CMK (cell line): ENCODE results near the gene SUPT5H.

Experiments used
- DNase-seq: peaks from one replicate; pipeline ENCODE4 v3.0.0-alpha.2; 2010; ENCODE audit warnings: low read depth

Gene SUPT5H

DNA sequence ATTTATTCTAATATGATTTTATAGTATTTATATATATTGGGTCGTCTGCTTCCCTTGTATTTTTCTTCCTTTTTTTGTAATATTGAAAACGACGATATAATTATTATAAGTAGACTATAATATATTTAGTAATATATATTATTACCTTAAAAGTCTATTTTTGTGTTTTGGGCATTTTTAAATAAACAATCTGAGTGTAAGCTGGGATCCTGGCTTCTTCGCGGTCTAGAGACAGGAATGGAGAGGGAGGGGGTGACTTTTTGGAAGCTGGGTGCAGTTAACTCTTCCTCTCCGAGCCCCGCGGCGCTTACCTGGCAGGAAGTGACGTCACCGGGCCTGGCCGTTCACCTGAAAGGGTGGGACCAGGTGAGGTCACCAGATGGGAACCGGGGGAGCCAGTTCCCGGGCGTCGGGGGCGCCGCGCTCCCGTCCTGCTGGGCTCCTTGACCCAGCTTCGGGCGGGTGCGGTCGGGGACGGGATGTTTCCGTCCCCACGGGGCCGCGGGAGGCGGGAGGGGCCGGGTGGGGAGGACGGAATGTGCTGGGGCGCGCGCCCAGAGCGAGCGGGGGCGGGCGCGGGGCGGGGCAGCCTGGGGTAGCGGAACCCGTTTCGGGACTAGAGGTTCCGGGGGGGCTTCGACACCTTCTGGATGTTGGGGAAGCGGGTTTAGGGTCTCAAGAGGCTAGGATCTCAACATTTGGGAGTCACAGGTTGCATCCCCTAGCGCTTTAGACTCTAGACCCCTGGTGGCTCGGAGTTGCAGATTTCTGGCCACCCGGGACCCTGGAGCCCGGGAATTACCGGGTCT lies 36.0 kb upstream of the SUPT5H start:
- DNase-seq: peak; percentile 49

DNA sequence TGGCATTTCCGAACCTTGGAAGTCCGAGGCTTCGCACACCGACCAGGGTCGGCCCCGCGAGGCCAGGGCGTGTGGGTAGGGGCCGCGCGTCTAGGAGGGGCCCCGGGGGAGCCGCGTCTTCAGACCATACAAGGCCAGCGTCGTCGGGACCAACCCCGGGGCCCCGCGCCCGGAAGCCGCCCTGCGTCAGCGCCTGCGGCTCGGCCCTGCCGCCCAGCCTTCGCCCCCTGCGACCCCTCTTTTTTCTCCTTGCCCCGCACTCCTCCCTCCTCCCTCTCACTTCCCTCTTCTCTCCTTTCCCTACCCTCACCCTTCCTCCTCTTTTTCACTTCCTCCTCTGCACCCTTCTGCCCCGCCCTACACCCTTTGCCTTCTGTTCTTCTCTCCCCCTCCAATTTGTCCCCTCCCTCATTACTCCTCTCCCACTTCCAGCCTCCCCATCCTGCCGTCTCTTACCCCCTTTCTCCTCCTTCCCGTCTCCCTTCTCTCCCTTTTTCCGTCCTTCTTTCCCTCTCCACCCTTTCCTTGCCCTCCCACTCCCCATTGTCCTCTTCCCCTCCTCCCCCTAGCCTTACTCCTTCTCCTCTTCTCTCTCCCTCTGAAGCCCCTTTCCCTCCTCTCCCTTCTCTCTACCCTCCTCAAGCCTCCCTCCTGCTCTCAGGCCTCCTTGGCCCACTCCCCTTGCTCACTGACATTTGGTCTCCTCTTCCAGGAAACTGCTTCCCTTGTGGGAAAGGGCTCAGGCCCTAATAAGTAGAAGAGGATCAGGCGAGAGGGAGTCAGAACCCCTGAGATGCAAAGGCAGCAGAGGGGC lies 35.2 kb upstream of the SUPT5H start:
- DNase-seq: peak; percentile 60

DNA sequence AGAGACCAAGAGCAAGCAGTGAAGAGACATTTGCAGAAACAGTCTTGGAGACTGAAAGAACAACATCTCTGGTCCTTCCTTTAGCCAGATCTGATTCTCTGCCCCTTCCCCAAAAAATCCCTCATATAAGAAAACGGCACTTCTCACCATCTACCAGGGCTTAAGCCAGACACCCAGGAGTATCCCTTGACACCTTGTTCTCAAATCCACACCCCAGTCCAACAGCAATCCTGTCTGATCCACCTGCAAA lies 34.6 kb upstream of the SUPT5H start:
- DNase-seq: no peak

DNA sequence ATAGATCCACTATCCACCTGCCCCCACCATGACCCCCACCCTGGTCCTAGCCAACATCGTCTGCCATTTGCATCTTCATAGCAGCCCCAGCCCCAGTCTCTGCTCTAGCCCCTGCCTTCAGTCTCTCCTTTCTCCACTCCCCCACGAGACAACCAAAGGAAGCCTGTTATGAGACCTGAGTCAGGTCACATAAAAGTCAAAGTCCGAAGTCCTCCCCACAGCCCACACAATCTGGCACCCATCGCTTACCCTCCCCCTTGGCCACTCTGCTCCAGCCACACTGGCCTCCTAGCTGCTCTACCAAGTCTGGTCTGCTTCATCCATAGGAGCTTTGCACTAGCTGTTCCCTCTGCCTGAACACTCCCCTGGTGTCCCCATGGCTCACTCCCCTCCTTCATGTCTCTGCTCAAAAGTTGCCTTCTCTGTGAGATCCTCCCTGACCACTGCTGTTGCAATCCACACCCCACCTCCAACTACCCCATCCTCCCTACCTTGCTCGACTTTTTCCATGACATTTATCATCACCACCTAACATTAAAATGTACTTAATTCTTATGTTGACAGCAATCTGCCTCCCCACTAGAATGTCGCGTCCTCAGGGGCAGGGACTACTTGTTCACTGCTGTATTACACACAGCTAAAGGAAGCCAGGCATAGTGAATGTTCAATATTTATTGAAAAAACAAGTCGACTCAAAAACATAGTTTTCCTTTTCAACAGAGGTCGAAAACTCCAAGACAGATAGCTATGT lies 34.1 kb upstream of the SUPT5H start:
- DNase-seq: no peak

DNA sequence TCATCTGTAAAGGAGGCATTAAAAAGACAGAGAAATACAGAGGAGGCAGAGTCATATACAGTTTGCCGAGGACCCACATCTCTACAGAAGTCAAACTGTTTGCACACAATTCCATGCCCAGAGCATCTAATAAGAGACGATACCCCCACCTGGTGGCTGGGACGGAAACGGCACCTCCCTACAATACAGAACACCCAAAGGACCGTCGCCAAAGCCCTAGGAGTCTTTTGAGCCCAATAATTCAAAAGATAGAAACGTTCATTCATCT lies 33.6 kb upstream of the SUPT5H start:
- no peak for DNase-seq

DNA sequence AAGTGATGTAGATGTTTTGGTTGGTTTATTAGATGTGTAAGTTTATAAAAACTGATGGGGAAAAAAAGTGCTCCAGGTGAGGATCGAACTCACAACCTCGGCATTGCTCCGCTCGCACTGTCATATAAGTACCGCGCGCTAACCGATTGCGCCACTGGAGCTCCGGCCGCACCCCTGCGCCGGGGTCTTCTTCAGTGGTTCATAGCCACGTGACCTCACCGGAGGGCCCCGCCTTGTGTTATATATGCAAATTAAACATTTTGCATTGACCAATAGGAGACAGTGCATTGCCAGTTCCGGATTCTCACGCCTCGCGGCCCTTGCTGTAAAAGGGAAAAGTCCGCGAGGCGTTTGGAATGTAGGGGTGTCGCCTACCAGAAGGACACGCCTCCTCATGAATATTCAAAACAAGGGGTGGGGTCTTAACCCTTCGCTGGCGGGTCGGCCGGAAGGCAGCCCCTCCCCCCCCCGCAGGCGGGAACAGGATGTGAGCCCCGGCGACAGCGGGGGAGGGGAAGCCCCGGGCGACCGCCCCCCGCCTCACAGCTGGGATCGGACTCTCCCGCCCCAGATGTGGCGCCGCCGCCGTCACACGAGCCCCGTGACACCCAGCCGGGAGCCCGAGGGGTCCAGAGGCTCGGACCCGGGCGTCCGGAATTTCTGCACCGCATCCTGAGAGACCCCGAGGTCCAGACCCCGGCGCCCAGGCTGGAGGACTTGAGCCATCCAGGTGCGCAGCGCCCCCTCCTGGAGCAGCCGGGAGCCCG lies 33.1 kb upstream of the SUPT5H start, which contains the start of gene PLEKHG2:
Gene PLEKHG2 (plus strand): TSS at position 570 of the 767 bp plus-strand sequence. CDS start 1,418 bp downstream, outside the sequence.
- DNase-seq: peak; percentile 98

DNA sequence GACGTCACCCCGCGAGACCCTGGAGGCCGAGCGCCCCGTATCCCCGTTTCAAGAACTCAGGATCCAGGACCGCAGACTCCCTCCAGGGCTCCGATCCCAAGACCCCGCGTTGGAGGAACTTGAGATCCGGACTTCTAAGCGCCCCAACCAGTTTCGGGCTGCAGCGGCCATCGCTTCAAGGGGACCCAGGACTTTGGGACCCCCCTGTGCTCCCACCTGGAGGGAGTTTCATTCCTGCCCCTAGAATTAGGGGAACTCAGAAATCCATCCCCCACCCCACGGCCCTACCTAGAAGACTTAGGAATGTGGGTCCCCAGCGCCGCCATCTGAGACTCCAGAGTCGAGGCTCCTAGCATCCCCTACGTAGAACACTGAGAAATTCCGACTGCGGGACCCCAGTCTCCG lies 32.5 kb upstream of the SUPT5H start:
- no peak for DNase-seq

DNA sequence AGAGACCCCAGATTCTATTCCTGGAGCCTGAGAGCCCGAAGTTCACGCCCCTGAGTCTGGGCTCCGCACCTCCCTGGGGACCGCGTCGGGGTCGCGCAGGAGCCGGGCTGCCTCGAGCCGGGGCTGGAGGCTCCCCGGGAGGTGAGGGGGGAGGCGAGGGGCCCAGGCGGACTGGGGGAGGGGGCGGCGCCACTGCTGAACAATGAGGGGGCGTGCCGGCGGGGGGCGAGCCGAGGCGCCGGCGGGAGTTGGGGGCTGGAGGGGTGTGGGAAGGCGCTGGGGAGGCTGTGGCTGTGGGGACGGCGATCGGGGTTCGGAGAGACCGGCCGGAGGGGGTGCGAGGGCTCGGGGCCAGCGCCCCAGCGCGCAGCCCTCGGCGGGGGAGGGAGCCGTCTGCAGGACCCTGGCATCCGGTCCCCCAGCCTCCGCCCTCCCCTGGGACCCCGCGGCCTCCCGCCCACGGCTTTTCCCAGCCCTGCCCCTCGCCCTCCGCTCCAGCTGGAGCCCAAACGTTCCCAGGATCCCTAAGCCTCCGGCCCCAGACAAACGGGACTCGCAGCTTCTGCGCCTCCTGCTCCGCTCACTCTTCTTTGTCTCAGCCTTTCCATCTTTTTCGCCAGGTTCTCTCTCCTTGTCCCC lies 32.0 kb upstream of the SUPT5H start:
- DNase-seq: no peak

DNA sequence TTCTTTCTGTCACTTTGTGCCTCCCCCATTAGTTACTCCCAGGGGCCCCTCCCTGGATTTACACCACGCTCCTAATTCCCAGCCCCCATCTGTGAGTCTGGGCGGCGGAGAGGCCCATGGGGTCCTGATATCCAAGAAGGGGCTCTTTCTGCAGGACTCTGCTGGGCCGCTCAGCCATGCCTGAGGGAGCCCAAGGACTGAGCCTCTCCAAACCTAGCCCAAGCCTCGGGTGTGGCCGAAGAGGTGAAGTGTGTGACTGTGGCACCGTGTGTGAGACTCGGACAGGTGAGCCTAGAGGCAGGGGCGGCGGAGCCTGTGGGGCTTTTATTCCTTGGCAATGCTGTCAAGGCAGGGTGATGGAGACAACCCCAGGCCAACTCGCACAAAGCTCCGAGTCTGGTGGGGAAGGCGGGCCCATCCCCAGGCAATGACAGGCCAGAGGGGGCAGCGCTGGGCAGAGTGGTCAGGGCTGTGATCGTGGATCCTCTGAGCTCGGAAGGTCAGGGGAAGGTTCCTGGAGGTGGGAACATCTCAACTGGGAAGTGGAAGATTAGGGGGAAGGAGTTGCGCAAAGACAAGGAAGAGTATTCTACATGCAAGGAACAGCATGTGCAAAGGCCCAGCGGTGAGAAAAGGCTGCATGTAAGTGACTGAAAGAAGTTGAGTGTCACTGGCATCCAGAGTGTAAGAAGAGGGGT lies 31.3 kb upstream of the SUPT5H start:
- DNase-seq: no peak

DNA sequence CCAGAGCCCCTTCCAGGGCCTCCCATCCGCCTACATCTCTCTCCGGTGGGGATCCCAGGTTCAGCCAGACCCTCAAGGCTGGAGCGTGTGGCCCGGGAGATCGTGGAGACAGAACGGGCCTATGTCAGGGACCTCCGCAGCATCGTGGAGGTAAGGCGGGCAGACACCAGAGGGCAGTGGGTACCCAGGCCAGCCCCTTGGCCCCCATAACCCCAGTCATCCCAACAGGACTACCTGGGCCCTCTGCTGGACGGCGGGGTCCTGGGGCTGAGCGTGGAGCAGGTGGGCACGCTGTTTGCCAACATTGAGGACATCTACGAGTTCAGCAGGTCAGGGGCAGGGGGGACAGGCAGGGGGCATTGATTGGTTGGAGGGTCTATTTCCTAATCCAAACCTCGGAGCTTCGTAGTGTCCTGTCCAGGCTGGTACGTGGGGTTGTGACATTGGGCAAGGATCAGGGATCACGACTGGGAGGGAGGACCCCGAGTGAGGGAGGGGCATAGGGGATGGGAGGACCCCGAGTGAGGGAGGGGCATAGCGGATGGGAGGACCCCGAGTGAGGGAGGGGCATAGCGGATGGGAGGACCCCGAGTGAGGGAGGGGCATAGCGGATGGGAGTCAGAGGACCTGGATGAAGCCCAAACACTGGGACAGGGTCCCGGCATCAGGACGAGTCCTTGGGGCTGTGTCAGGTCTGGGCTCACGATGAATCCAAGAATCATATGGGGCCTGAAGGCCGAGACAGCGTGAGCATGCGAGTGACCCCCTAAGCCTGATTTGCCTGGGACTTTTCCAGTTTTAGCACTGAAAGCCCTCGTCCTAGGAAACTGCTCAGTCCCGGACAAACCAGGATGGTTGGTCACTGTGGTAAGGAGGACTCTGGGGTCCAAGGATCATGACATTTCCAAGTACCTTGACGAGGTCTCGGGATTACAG lies 30.0 kb upstream of the SUPT5H start:
- no peak for DNase-seq

DNA sequence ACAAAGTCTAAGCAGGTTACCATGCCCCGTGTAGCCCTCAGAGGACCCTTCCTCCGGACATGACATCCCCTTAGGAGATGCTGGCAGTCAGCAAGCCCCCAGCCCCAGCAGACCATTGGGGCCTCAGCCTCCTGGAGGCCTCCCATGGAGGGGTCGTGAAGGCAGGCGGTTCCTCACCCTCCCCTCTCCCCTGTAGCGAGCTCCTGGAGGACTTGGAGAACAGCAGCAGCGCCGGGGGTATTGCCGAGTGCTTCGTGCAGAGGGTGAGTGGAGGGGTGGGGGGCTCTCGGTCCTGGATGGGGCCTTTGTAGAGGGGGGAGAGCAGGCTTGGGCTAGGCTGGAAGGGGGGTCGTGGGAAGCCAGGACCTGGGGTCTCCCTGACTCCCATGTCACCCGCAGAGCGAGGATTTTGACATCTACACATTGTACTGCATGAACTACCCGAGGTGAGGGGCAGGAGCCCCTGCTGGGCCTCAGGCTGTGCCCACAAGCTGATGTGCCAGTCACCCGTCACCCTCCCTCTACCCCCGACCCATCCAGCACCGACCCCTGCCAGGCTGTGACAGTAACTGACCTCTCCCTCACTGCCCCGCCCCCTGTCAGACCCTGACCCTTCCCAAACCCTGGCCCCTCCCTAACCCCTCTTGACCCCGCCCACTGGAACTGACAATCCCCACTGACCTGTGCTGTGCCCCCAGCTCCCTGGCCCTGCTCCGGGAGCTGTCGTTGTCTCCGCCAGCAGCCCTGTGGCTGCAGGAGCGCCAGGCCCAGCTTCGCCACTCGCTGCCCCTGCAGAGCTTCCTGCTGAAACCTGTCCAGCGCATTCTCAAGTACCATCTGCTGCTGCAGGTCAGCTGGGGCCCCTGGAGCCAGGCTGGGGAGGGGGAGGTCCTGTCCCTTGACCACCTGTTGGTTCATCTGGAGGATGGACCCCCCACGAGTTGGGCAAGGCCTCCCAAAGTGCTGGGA lies 28.9 kb upstream of the SUPT5H start:
- no peak for DNase-seq

DNA sequence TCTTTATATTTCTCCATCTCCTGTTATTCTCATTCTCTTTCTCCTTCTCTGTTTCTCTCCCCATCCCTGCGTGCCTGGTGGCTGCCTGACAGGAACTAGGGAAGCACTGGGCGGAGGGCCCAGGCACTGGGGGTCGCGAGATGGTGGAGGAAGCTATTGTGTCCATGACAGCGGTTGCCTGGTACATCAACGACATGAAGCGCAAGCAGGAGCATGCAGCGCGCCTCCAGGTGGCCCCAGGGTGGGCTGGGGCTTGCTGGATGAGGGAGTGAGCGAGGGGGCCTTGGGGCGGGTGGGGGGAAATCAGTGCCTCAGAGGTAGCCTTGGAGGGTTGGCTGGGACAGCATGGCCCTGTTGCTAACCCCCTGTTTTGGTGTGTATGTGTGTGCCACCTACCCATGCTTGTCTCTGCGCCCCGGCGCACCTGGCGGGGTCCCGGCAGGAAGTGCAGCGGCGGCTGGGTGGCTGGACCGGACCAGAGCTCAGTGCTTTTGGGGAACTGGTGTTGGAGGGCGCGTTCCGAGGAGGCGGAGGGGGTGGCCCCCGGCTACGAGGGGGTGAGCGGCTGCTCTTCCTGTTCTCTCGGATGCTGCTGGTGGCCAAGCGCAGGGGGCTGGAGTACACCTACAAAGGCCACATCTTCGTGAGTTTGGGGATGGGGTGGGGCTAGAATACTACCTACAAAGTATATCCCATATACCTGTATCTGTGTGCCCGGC lies 27.8 kb upstream of the SUPT5H start:
- no peak for DNase-seq

DNA sequence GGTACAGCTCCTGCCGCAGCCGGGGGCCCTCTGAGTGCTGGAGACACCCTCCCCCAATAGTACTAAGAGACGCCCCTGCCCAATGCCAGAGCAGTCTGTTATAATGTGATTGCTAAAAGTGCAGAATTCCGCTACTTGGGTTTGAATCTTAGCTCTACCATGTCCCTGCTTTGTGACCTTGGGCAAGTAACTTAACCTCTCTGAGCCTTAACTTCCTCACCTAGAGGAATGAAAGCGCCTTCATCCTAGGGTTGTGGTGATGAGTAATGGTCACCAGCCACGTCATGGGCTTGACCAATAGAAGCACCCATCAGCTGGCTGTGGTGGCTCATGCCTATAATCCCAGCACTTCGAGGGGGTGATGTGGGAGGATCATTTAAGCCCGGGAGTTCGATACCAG lies 26.4 kb upstream of the SUPT5H start:
- no peak for DNase-seq

DNA sequence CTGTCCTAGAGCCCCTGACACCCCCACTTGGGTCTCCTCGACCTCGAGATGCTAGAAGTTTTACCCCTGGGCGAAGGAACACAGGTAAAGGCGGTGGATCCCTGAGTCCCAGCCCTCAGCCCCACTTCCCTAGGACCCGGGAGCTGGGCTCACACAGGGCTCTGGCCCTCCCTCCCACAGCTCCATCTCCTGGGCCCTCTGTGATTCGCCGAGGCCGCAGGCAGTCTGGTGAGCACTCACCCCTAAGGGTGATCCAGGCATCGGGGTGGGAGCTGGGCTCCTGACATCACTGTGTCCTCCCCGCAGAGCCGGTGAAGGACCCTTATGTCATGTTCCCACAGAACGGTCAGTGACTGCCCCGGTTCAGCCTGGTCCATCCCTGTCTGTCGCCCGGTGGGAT lies 24.6 kb upstream of the SUPT5H start:
- DNase-seq: no peak

DNA sequence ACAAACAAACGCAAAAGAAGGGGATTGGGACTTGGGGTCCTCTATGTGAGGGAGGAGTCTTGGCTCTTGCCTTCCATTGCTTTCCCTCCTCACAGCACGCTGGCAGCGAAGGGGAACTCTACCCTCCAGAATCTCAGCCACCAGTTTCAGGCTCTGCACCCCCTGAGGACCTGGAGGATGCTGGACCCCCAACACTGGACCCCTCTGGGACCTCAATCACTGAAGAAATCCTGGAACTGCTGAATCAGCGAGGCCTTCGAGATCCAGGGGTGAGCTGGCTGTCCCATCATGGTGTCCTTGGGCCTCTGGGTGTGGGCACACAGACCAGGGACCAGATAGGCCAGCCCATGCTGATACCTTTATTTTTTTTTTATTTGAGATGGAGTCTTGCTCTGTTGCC lies 23.4 kb upstream of the SUPT5H start:
- DNase-seq: no peak

DNA sequence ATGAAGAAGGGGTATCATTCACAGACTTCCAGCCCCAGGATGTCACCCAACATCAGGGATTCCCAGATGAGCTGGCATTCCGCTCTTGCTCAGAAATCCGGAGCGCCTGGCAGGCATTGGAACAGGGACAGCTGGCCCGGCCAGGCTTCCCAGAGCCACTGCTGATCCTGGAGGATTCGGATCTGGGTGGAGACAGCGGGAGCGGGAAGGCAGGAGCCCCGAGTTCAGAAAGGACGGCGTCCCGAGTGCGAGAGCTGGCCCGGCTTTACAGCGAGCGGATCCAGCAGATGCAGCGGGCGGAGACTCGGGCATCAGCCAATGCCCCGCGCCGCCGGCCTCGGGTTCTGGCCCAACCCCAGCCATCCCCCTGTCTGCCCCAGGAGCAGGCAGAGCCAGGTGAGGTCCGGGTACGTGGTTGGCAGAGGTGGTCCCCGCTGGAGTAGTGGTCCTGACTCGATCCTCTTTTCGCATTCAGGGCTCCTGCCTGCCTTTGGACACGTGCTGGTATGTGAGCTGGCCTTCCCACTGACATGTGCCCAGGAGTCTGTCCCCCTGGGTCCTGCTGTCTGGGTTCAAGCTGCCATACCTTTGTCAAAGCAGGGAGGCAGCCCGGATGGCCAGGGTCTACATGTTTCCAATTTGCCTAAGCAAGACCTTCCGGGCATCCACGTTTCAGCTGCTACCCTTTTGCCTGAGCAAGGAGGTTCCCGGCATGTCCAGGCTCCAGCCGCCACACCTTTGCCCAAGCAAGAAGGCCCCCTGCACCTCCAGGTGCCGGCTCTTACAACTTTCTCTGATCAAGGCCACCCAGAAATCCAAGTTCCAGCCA lies 21.9 kb upstream of the SUPT5H start:
- DNase-seq: no peak

DNA sequence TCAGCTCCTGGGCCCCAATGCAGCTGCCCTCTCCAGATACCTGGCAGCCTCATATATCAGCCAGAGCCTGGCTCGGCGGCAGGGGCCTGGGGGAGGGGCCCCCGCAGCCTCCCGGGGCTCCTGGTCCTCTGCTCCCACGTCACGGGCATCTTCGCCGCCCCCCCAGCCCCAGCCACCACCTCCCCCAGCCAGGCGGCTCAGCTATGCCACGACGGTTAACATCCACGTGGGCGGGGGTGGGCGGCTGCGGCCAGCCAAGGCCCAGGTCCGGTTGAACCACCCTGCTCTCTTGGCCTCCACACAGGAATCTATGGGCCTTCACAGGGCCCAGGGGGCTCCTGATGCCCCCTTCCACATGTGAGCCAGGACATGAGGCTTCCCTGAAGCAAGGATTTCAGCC lies 20.4 kb upstream of the SUPT5H start:
- DNase-seq: no peak
